Esophagus squamous epithelium (tissue), 5 donors: ENCODE data around the gene UBB. TPM values are rescaled to one million over a fixed set of nuclear protein-coding genes. Genes with fewer than 3 reads are reported as not detected.

ENCODE experiments used
- DNase-seq: peaks from one replicate; lab custom pipeline; 2025; lab: John Stamatoyannopoulos, UW
- H3K27ac ChIP-seq, 4 donors: fragments of 200-600 bp; sonication (generic); one replicate each; pipeline ENCODE4 v1.5.1; 2016 to 2019; ENCODE audit warnings: mild to moderate bottlenecking in 1 of 4
- H3K27me3 ChIP-seq, 4 donors: fragments of 200-600 bp; sonication (generic); 1 replicate in 3 of 4; 2 replicates in 1 of 4; pipeline versions ENCODE4 v1.5.1 to v1.6.0; 2017 to 2021; ENCODE audit warnings: antibody characterized with exemption in 1 of 4
- H3K36me3 ChIP-seq, 3 donors: fragments of 200-600 bp; sonication (generic); one replicate each; pipeline ENCODE4 v1.5.1; 2016 to 2019
- H3K4me1 ChIP-seq, 3 donors: fragments of 200-600 bp; sonication (generic); one replicate each; pipeline ENCODE4 v1.5.1; 2017 to 2019
- H3K4me3 ChIP-seq, 4 donors: fragments of 200-600 bp; sonication (generic); 1 replicate in 3 of 4; 2 replicates in 1 of 4; pipeline ENCODE4 v1.5.1; 2016 to 2019; ENCODE audit warnings: mild to moderate bottlenecking in 2 of 4, moderate library complexity in 1 of 4
- H3K9me3 ChIP-seq, 3 donors: fragments of 200-600 bp; sonication (generic); one replicate each; pipeline ENCODE4 v1.5.1; 2016 to 2019
- CTCF ChIP-seq, 6 experiments: fragments of 450-650 bp in 4 of 6; fragments of 200-600 bp in 2 of 6; sonication (generic) in 2 of 6; IDR thresholded peaks; one replicate each; pipeline ENCODE4 v1.5.1; 2016 to 2019; ENCODE audit warnings: antibody characterized with exemption in 6 of 6, mild to moderate bottlenecking in 4 of 6, moderate library complexity in 4 of 6
- POLR2A ChIP-seq, 4 donors: fragments of 450-650 bp; IDR thresholded peaks; one replicate each; pipeline ENCODE4 v1.6.1; 2017; ENCODE audit warnings: antibody characterized with exemption in 4 of 4, mild to moderate bottlenecking in 4 of 4, moderate library complexity in 3 of 4
- WGBS, 2 donors: methylation state at CpG; one replicate each; pipeline ENCODE4 v1.1.5; 2018; 5-methylcytosine and 5-hydroxymethylcytosine counted together
- intact Hi-C: fragments of 100-400 bp; cut with DNase I; formaldehyde crosslinking; loops from one replicate; pipeline ENCODE4 v1.15.0; 2022
- total RNA-seq, 4 donors: library from RNA; depleted of rRNA; stranded (reverse); fragments of >200 nt; gene quantifications; one replicate each; pipeline ENCODE4 v1.1.0, GENCODE V29; 2016
- donor health status: DM: yes; HTN: yes; CAD: no.

UBB gene
- total RNA-seq, 4 donors from 2014 or later: 360 to 590 (median 461) TPM

GRCh38 chr17:16425202-16425601, 44.3 kb downstream of the UBB start:
- Histone ChIP-seq H3K4me3 (no peak overlapping the region), H3K4me1 (peaks cover 0 to 16% (median 0%) of the 10 kb centered on the region in 3 donors)
- 60 to 63% methylated on average over 4 to 6 of the region's 6 CpGs for WGBS, 2 donors

GRCh38 chr17:16425698-16426659, 45.1 kb downstream of the UBB start:
- Histone ChIP-seq H3K4me3 (no peak overlapping the region), H3K27ac (no peak overlapping the region), H3K4me1 (peaks cover 0 to 8% (median 0%) of the 10 kb centered on the region in 3 donors), H3K36me3 (peaks cover 0 to 47% (median 5%) of the 10 kb centered on the region in 3 donors), H3K27me3 (no peaks in the 10 kb centered on the region), H3K9me3 (no peaks in the 10 kb centered on the region)
- 60 to 81% methylated on average over 2 to 10 of the region's 20 CpGs for WGBS, 2 donors
- intact Hi-C loops: no loop called here
- no peak for DNase-seq
- no peak for TF ChIP-seq CTCF (IDR thresholded peaks at IDR 0.05)
- no peak for TF ChIP-seq POLR2A (IDR thresholded peaks at IDR 0.05)

More at GRCh38 chr17:16425202-16425601, 44.3 kb downstream of the UBB start:
- no peaks in the 10 kb centered on the region for H3K9me3 ChIP-seq
- intact Hi-C loops: no loop called here
- no peak overlapping the region for H3K27ac ChIP-seq
- peaks cover 0 to 47% (median 5%) of the 10 kb centered on the region in 3 donors for H3K36me3 ChIP-seq
- no peaks in the 10 kb centered on the region for H3K27me3 ChIP-seq
- DNase-seq: no peak
- TF ChIP-seq CTCF (IDR thresholded peaks at IDR 0.05) (no peak), POLR2A (IDR thresholded peaks at IDR 0.05) (no peak)

GRCh38 chr17:16427020-16427419, 46.1 kb downstream of the UBB start:
- TF ChIP-seq POLR2A (IDR thresholded peaks at IDR 0.05) (no peak), CTCF (IDR thresholded peaks at IDR 0.05) (no peak)
- Histone ChIP-seq H3K9me3 (no peaks in the 10 kb centered on the region), H3K4me3 (no peak overlapping the region), H3K27me3 (no peaks in the 10 kb centered on the region), H3K27ac (no peak overlapping the region), H3K4me1 (peaks cover 0 to 8% (median 0%) of the 10 kb centered on the region in 3 donors), H3K36me3 (peaks cover 0 to 47% (median 5%) of the 10 kb centered on the region in 3 donors)
- 97 to 100% methylated on average over 2 of the region's 3 CpGs for whole genome bisulfite sequencing, 2 donors
- intact Hi-C loops: no loop called here
- DNase-seq: no peak

- WGBS, 2 donors: 63 to 69% methylated on average over 9 to 14 of the region's 15 CpGs
- TF ChIP-seq POLR2A (IDR thresholded peaks at IDR 0.05): no peak
- TF ChIP-seq CTCF (IDR thresholded peaks at IDR 0.05): peak in 5 of 6 experiments; percentile 20 to 58 (median 33)
- no peak overlapping the region for H3K27ac ChIP-seq
- peaks cover 0 to 37% (median 5%) of the 10 kb centered on the region in 3 donors for H3K36me3 ChIP-seq
- H3K4me1 ChIP-seq: peaks cover 0 to 8% (median 0%) of the 10 kb centered on the region in 3 donors
- intact Hi-C loops: no loop called here
- no peaks in the 10 kb centered on the region for H3K9me3 ChIP-seq
- H3K4me3 ChIP-seq: no peak overlapping the region
- DNase-seq: no peak
- H3K27me3 ChIP-seq: no peaks in the 10 kb centered on the region
Measured at GRCh38 chr17:16428098-16428882, 47.4 kb downstream of the UBB start.
